Mucosa of descending colon (tissue), 3 donors: ENCODE data around the gene PRDM15. TPM values are rescaled to one million over a fixed set of nuclear protein-coding genes. Genes with fewer than 3 reads are reported as not detected.
A peak's percentile ranks its signal among the peaks of the same experiment; 100 is the strongest.

ENCODE experiments used
- ATAC-seq: fragments of 200-7000 bp; cut with Tn5 transposase; one replicate; pipeline ENCODE4 v1.9.1; 2020; ENCODE audit warnings: mild to moderate bottlenecking, moderate library complexity
- DNase-seq, 3 donors: peaks; one replicate each; pipeline ENCODE4 v3.0.0-alpha.2; 2020
- H3K36me3 ChIP-seq: fragments of 200-600 bp; one replicate; pipeline ENCODE4 v1.8.0; 2021; ENCODE audit warnings: low read depth, mild to moderate bottlenecking
- H3K4me1 ChIP-seq: fragments of 200-600 bp; one replicate; pipeline ENCODE4 v1.8.0; 2021; ENCODE audit warnings: low read depth, mild to moderate bottlenecking
- H3K4me3 ChIP-seq: fragments of 200-600 bp; one replicate; pipeline ENCODE4 v1.8.0; 2021; ENCODE audit warnings: mild to moderate bottlenecking
- H3K9me3 ChIP-seq: fragments of 200-600 bp; one replicate; pipeline ENCODE4 v1.8.0; 2021; ENCODE audit warnings: mild to moderate bottlenecking
- intact Hi-C, 2 donors: fragments of 100-400 bp; cut with DNase I in 1 of 2; cut with micrococcal nuclease in 1 of 2; formaldehyde crosslinking; loops; one replicate each; pipeline versions ENCODE4 v1.11.0 to v1.11.1; 2022; cut with DNase I, micrococcal nuclease
- total RNA-seq, 3 donors: library from RNA; stranded (reverse); fragmentation: NEBNext Ultra II Directional in 2 of 3; extraction: Animal tissue kit (Norgen Biotek cat#: 25700) in 2 of 3; gene quantifications; one replicate each; pipeline versions ENCODE4 v1.2.1 to v1.2.4, GENCODE V29; 2021 to 2023
- TF ChIP-seq, protein P1 (sequence below): fragments of 200-600 bp; IDR thresholded peaks from one replicate; pipeline ENCODE4 v1.8.0; 2022; ENCODE audit warnings: antibody characterized with exemption, mild to moderate bottlenecking
- donor health status: DM: no; HTN: no; CAD: no; lungs with moderate emphysema.
- donor health status: DM: no; HTN: no; CAD: no.
- donor health status: DM: no; HTN: yes; CAD: no.

PRDM15 gene
- total RNA-seq, 3 donors from 2014 or later: 7.4 to 10.3 (median 8.3) TPM

DNA sequence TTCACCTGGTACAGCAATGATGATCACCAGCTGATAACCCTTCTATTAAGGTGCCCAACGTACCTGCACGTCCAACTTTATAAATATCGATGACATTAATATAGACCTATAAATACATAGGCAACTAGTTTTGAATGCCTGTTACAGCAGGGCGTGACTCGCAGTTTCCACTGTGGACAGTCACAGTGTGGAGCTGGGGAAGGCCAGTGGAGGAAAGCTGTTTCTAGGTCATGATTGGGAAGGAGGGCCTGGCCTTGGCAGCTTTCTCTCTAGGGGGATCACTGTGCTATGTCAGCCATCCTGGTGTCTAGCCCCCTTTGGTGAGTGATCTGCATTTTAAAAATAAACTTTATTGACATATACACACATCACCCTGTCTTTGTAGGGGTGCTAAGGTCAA is 4.4 kb upstream of the PRDM15 start:
- no peaks in the 10 kb centered on the region for H3K36me3 ChIP-seq
- H3K4me1 ChIP-seq: peaks cover 2% of the 10 kb centered on the region
- ATAC-seq: no peak
- no peak for DNase-seq
- H3K4me3 ChIP-seq: no peak overlapping the region
- intact Hi-C loops: no loop called here
- TF ChIP-seq, protein P1, sequence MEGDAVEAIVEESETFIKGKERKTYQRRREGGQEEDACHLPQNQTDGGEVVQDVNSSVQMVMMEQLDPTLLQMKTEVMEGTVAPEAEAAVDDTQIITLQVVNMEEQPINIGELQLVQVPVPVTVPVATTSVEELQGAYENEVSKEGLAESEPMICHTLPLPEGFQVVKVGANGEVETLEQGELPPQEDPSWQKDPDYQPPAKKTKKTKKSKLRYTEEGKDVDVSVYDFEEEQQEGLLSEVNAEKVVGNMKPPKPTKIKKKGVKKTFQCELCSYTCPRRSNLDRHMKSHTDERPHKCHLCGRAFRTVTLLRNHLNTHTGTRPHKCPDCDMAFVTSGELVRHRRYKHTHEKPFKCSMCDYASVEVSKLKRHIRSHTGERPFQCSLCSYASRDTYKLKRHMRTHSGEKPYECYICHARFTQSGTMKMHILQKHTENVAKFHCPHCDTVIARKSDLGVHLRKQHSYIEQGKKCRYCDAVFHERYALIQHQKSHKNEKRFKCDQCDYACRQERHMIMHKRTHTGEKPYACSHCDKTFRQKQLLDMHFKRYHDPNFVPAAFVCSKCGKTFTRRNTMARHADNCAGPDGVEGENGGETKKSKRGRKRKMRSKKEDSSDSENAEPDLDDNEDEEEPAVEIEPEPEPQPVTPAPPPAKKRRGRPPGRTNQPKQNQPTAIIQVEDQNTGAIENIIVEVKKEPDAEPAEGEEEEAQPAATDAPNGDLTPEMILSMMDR: no peak
- no peaks in the 10 kb centered on the region for H3K9me3 ChIP-seq

DNA sequence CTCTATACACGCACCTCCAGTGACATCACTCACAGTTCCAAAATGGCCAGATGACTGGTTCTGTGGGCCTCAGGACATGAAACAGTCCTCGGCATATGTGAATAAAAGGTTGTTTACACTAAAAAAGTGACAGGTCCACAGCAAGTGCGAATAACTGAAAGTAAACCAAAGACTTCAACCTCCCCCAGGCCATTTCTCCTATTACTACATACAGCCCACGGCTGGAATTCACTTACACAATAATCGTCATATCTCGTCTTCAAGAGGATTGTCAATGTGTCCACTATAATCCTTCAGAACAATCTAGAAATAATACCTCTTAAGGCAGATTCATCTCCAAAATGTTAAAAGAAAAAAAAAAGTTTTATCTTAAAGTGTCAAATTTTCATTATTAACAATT is 1.9 kb upstream of the PRDM15 start:
- Histone ChIP-seq H3K9me3 (no peaks in the 10 kb centered on the region), H3K4me3 (no peak overlapping the region), H3K36me3 (no peaks in the 10 kb centered on the region), H3K4me1 (peaks cover 8% of the 10 kb centered on the region)
- intact Hi-C loops: no loop called here
- TF ChIP-seq, protein P1: no peak
- ATAC-seq (no peak), DNase-seq (no peak)

DNA sequence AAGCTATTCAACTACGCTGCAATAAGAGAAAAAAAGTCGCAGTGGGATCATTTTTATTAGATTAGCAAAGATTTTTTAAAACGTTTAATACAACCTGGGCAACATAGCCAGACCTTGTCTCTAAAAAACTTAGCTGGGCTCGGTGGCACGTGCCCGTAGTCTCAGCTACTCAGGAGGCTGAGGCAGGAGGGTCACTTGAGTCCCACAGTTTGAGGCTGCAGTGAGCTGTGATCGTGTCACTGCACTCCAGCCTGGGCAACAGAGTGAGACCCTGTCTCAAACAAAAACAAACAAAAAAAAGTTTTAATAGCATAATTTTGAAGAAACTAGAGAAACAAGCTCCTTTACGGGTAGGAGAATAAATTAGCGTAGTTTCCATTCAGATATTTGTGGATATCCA is 1.0 kb upstream of the PRDM15 start:
- intact Hi-C loops: no loop called here
- H3K4me3 ChIP-seq: no peak overlapping the region
- ATAC-seq: no peak

DNA sequence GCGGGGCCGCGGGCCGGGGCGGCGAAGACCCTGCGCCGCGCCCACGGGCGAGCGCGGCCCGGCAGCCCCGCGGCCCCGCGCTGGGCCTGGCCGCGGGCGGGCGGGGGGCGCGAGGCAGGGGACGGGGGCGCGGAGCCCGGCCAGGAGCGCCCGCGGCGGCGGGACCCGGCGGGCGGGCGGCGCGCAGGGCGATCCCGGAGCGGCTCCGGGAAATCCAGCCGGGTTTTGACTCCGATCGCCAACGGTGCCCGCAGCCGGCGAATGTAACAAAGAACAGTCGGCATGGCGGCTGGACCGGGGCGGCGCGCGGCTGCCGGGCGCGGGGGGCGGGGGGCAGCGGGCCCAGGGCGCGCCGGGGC is 334 bp downstream of the PRDM15 start:
- H3K36me3 ChIP-seq: no peaks in the 10 kb centered on the region
- DNase-seq (peak; percentile 83 to 89 (median 86)), ATAC-seq (peak; percentile 84)
- H3K9me3 ChIP-seq: no peaks in the 10 kb centered on the region
- peaks cover 8% of the 10 kb centered on the region for H3K4me1 ChIP-seq
- peak overlapping the region; percentile 50 for H3K4me3 ChIP-seq
- TF ChIP-seq, protein P1: no peak
- intact Hi-C loops: no loop called here

More for the DNA sequence above, 1.0 kb upstream of the PRDM15 start:
- Histone ChIP-seq H3K36me3 (no peaks in the 10 kb centered on the region), H3K4me1 (peaks cover 8% of the 10 kb centered on the region), H3K9me3 (no peaks in the 10 kb centered on the region)
- DNase-seq: no peak
- TF ChIP-seq, protein P1: no peak

DNA sequence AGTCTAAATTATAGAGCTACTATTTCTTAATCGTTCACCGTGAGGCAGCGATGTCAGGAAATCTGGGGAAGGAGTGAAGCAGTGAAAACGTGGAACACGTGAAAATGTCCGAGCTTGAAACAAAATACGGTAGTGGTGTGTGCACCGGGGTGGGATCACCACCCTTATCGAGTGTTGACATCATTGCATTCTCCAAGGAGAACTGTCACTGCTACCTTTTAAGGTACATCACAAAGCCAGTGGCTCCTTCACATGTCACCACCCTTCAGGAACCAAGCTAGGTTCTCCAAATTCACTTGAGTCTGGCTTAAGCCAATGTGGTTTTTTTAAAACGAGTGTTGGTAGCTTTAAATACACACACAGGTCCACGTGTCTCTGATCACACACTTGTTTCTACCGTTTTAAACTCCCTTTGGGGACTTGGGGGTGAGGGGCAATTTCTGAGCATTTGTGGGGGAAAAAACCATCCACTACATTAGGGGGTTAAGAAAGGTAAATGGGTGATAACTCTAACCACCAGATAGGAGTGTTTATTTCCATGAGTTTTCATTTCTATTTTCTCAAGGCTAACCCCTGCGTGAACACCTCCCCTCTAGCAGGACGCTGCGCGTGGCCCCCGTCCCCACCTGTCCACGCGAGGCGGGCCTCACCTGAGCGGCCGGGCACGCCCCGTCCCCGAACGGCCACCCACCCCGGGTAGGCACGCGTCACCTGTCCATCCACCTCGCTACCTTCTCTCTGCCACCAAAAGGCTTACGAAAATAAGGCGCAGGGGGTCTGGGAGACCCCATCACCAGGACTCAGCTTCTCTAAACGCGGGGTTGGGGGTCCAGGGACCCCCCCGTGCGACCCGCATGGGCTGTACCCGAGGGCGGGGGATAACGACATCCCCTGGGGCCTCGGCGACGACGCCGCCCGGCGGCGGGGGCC is 978 bp downstream of the PRDM15 start:
- Histone ChIP-seq H3K36me3 (no peaks in the 10 kb centered on the region), H3K4me1 (peaks cover 8% of the 10 kb centered on the region), H3K4me3 (peak overlapping the region; percentile 40), H3K9me3 (no peaks in the 10 kb centered on the region)
- DNase-seq (peak; percentile 40 to 70 (median 70)), ATAC-seq (peak; percentile 52)
- intact Hi-C loops: no loop called here
- TF ChIP-seq, protein P1: no peak
